Measurements from ENCODE around the gene GUK1.

- TF ChIP-seq, protein P1, sequence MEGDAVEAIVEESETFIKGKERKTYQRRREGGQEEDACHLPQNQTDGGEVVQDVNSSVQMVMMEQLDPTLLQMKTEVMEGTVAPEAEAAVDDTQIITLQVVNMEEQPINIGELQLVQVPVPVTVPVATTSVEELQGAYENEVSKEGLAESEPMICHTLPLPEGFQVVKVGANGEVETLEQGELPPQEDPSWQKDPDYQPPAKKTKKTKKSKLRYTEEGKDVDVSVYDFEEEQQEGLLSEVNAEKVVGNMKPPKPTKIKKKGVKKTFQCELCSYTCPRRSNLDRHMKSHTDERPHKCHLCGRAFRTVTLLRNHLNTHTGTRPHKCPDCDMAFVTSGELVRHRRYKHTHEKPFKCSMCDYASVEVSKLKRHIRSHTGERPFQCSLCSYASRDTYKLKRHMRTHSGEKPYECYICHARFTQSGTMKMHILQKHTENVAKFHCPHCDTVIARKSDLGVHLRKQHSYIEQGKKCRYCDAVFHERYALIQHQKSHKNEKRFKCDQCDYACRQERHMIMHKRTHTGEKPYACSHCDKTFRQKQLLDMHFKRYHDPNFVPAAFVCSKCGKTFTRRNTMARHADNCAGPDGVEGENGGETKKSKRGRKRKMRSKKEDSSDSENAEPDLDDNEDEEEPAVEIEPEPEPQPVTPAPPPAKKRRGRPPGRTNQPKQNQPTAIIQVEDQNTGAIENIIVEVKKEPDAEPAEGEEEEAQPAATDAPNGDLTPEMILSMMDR (conservative IDR thresholded peaks at IDR 0.05; ENCODE audit: low read depth, low read length) = no peak
- no peak for TF ChIP-seq EZH2 (IDR thresholded peaks at IDR 0.05; ENCODE audit: low read length, unreplicated experiment)
Observed at GRCh38 chr1:228107636-228108035, 32.4 kb upstream of the GUK1 start.

Measured in PC-3 (cell line).